ENCODE measurements around the gene L1TD1. TPM values are rescaled to one million over a fixed set of nuclear protein-coding genes. Genes with fewer than 3 reads are reported as not detected.
"Not testable (repeated sequence)": the region's sequence is repeated elsewhere in the genome, so short reads cannot be mapped to it uniquely, and the experiment has no call there.

The L1TD1 gene
- total and polyA plus RNA-seq, 3 donors from 2014 or later, result 1.5 to 9.1 (median 8.4) TPM

DNA sequence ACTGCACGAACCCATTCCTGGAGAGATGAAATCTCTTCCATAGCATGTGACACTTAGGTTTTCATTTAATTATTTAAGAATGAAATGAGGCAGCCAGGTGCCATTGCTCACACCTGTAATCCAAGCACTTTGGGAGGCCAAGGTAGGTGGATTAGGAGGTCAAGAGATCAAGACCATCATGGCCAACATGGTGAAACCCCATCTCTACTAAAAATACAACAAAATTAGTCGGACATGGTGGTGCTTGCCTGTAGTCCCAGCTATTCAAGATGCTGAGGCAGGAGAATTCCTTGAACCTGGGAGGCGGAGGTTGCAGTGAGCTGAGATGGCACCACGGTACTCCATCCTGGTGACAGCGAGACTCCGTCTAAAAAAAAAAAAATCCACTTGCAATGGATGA, 17.8 kb downstream of the L1TD1 start:
- no peak for TF ChIP-seq POLR2A (IDR thresholded peaks at IDR 0.05)
- TF ChIP-seq, protein P1, sequence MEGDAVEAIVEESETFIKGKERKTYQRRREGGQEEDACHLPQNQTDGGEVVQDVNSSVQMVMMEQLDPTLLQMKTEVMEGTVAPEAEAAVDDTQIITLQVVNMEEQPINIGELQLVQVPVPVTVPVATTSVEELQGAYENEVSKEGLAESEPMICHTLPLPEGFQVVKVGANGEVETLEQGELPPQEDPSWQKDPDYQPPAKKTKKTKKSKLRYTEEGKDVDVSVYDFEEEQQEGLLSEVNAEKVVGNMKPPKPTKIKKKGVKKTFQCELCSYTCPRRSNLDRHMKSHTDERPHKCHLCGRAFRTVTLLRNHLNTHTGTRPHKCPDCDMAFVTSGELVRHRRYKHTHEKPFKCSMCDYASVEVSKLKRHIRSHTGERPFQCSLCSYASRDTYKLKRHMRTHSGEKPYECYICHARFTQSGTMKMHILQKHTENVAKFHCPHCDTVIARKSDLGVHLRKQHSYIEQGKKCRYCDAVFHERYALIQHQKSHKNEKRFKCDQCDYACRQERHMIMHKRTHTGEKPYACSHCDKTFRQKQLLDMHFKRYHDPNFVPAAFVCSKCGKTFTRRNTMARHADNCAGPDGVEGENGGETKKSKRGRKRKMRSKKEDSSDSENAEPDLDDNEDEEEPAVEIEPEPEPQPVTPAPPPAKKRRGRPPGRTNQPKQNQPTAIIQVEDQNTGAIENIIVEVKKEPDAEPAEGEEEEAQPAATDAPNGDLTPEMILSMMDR (IDR thresholded peaks at IDR 0.05), result no peak
- no peak overlapping the region for H3K4me3 ChIP-seq
- 93 to 96% methylated on average over 6 of the region's 6 CpGs for WGBS, 2 donors

DNA sequence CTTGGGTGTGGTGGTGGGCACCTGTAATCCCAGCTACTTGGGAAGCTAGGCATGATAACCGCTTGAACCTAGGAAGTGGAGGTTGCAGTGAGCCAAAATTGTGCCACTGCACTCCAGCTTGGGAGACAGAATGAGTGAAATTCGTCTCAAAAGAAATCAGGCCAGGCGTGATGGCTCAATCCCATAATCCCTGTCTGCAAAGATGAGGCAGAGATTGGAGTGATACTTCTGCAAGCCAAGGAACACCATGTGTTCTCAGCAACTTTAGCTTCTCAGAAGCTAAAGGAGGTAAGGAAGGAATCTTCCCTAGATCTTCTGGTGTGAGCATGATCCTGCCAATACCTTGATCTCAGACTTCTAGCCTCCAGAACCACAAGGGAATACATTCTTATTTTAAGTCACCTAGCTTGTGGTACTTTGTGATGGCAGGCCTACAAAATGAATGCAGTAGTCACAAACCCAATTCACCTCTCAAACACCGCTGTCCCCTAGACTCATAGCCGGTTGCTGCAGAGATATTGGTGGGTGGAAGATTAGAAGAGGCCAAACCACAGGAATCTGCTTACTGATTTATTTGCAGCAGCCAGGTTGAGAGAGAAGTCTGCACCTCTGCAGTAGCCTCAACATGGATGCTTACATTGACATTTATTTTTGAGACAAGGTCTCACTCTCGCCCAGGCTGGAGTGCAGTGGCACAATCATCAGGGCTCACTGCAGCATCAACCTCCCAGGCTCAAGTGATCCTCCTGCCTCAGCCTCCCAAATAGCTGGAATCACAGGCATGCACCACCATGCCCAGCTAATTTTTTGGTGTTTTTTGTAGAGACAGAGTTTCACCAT, 18.6 kb downstream of the L1TD1 start:
- Histone ChIP-seq H3K4me3 (no peak overlapping the region), H3K27me3 (no peaks in the 10 kb centered on the region), H3K36me3 (ENCODE audit: low read depth, missing control alignments) (no peaks in the 10 kb centered on the region), H3K4me1 (no peaks in the 10 kb centered on the region), H3K9me3 (no peaks in the 10 kb centered on the region), H3K27ac (no peak overlapping the region)
- intact Hi-C loops (cut with DNase I; ENCODE audit: low total_unique reads), result no loop called here
- 77 to 87% methylated on average over 6 of the region's 6 CpGs for WGBS, 2 donors
- no peak for DNase-seq
- TF ChIP-seq, protein P1 (IDR thresholded peaks at IDR 0.05), result no peak
- TF ChIP-seq POLR2A (IDR thresholded peaks at IDR 0.05), result no peak

More for the DNA sequence above, 17.8 kb downstream of the L1TD1 start:
- intact Hi-C loops (cut with DNase I; ENCODE audit: low total_unique reads), result no loop called here
- no peak for DNase-seq
- Histone ChIP-seq H3K4me1 (no peaks in the 10 kb centered on the region), H3K27me3 (no peaks in the 10 kb centered on the region), H3K9me3 (no peaks in the 10 kb centered on the region), H3K27ac (no peak overlapping the region), H3K36me3 (ENCODE audit: low read depth, missing control alignments) (no peaks in the 10 kb centered on the region)

DNA sequence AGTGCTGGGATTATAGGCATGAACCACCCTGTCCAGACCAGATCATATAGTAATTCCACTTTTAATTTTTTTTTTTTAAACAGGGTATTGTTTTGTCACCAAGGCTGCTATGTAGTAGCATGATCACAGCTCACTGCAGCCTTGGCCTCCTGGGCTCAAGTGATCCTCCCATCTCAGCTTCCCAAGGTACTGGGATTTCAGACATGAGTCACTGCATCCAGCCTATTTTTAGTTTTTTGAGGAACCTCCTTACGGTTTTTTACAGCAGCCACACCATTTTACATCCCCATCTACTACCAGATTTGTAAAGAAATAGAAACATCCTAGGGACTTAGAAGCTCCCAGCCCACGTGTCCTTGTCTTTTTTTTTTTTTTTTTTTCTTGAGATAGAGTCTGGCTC, 24.0 kb downstream of the L1TD1 start:
- Histone ChIP-seq H3K27me3 (no peaks in the 10 kb centered on the region), H3K9me3 (no peaks in the 10 kb centered on the region), H3K27ac (no peak overlapping the region), H3K36me3 (ENCODE audit: low read depth, missing control alignments) (no peaks in the 10 kb centered on the region), H3K4me3 (no peak overlapping the region), H3K4me1 (no peaks in the 10 kb centered on the region)
- DNase-seq, result no peak
- 65 to 72% methylated on average over 2 of the region's 2 CpGs for WGBS, 2 donors
- intact Hi-C loops (cut with DNase I; ENCODE audit: low total_unique reads), result no loop called here
- TF ChIP-seq, protein P1 (IDR thresholded peaks at IDR 0.05), result no peak
- TF ChIP-seq POLR2A (IDR thresholded peaks at IDR 0.05), result no peak

DNA sequence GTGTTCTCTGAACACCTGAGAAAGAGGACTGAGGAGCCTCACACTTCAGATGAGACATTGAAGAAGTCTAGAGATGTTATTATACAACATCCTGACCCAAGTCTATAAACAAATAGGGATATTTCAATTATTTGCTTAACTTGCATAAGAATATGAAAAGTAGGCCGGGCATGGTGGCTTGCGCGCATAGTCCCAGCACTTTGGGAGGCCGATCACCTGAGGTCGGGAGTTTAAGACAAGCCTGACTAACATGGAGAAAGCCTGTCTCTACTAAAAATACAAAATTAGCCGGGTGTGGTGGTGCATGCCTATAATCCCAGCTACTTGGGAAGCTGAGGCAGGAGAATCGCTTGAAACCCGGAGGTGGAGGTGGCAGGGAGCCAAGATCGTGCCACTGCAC, 25.8 kb downstream of the L1TD1 start:
- H3K36me3 ChIP-seq (ENCODE audit: low read depth, missing control alignments); H3K27ac ChIP-seq; H3K27me3 ChIP-seq; H3K9me3 ChIP-seq; intact Hi-C loops (cut with DNase I; ENCODE audit: low total_unique reads); DNase-seq; H3K4me3 ChIP-seq; H3K4me1 ChIP-seq: not testable (repeated sequence)
- WGBS, 2 donors, result 82 to 89% methylated on average over 9 of the region's 9 CpGs

DNA sequence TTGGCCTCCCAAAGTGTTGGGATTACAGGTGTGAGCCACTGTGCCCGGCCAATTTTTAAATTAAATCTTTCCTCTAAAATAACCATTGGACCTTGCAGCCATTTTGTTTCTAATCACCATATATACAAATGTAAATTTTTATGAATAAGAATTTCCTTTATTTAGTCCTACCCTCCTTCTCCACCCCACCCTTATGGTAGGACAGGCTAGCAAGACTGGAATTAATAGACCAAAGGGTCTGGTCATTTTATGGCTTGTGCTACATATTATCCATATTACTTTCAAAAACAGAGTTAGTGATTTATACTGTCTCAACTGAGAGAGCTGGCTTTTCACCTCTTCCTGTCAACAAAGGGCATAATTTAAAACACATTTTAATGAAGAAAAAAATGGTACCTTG, 26.5 kb downstream of the L1TD1 start:
- Histone ChIP-seq H3K4me1 (no peaks in the 10 kb centered on the region), H3K27me3 (no peaks in the 10 kb centered on the region), H3K36me3 (ENCODE audit: low read depth, missing control alignments) (no peaks in the 10 kb centered on the region), H3K9me3 (no peaks in the 10 kb centered on the region), H3K27ac (no peak overlapping the region), H3K4me3 (no peak overlapping the region)
- no peak for TF ChIP-seq POLR2A (IDR thresholded peaks at IDR 0.05)
- TF ChIP-seq, protein P1 (IDR thresholded peaks at IDR 0.05), result no peak
- intact Hi-C loops (cut with DNase I; ENCODE audit: low total_unique reads), result no loop called here
- 97 to 100% methylated on average over 1 of the region's 1 CpG for WGBS, 2 donors
- no peak for DNase-seq

Data from testis (tissue), 3 donors.